H9 (cell line): ENCODE measurements around the gene KRT6A. TPM values are rescaled to one million over a fixed set of nuclear protein-coding genes. Genes with fewer than 3 reads are reported as not detected.

Experiments
- DNase-seq: peaks from one replicate; pipeline ENCODE4 v3.0.0-alpha.2; 2017
- H2AFZ ChIP-seq: one replicate; pipeline ENCODE4 v1.6.1; 2013; ENCODE audit warnings: mild to moderate bottlenecking, low read length, control low read depth, moderate library complexity
- H2AK5ac ChIP-seq: 2 replicates; pipeline ENCODE4 v1.6.1; 2013; ENCODE audit warnings: low read length, control low read depth, mixed read lengths; ENCODE audit not compliant: insufficient read length
- H2BK120ac ChIP-seq: one replicate; pipeline ENCODE4 v1.6.1; 2013; ENCODE audit warnings: low read depth, mild to moderate bottlenecking, low read length, control low read depth, inconsistent platforms; ENCODE audit not compliant: poor library complexity, severe bottlenecking
- H2BK12ac ChIP-seq: 2 replicates; pipeline ENCODE4 v1.6.1; 2013; ENCODE audit warnings: low read length, control low read depth, mixed read lengths, low read depth; ENCODE audit not compliant: insufficient read length
- H2BK15ac ChIP-seq: 2 replicates; pipeline ENCODE4 v1.6.1; 2013; ENCODE audit warnings: low read depth, low read length, control low read depth
- H2BK20ac ChIP-seq: one replicate; pipeline ENCODE4 v1.6.1; 2013; ENCODE audit warnings: low read depth, mild to moderate bottlenecking, low read length, control low read depth, inconsistent platforms; ENCODE audit not compliant: poor library complexity, severe bottlenecking
- H2BK5ac ChIP-seq: 2 replicates; pipeline ENCODE4 v1.6.1; 2013; ENCODE audit warnings: low read length, control low read depth, mixed read lengths; ENCODE audit not compliant: insufficient read length
- H3K14ac ChIP-seq: 2 replicates; pipeline ENCODE4 v1.6.1; 2013; ENCODE audit warnings: low read length, control low read depth; ENCODE audit not compliant: insufficient read depth
- H3K18ac ChIP-seq: 2 replicates; pipeline ENCODE4 v1.6.1; 2013; ENCODE audit warnings: low read depth, mild to moderate bottlenecking, mixed read lengths, low read length, control low read depth; ENCODE audit not compliant: insufficient read length
- H3K23ac ChIP-seq: 2 replicates; pipeline ENCODE4 v1.6.1; 2013; ENCODE audit warnings: low read length, control low read depth, mixed read lengths, low read depth; ENCODE audit not compliant: insufficient read length
- H3K23me2 ChIP-seq: 2 replicates; pipeline ENCODE4 v1.6.1; 2013; ENCODE audit warnings: low read depth, mild to moderate bottlenecking, mixed read lengths, low read length, control low read depth; ENCODE audit not compliant: insufficient read length, poor library complexity, severe bottlenecking
- H3K27ac ChIP-seq: 2 replicates; pipeline ENCODE4 v1.5.1; 2013; ENCODE audit warnings: low read length, control low read depth, mixed read lengths, low read depth; ENCODE audit not compliant: insufficient read length
- H3K27me3 ChIP-seq: 2 replicates; pipeline ENCODE4 v1.6.1; 2013; ENCODE audit warnings: low read length, control low read depth, inconsistent platforms; ENCODE audit not compliant: insufficient read depth
- H3K4ac ChIP-seq: 2 replicates; pipeline ENCODE4 v1.6.1; 2013; ENCODE audit warnings: low read depth, mild to moderate bottlenecking, control low read depth, inconsistent platforms, low read length, moderate library complexity
- H3K4me1 ChIP-seq: 2 replicates; pipeline ENCODE4 v1.6.1; 2013; ENCODE audit warnings: low read length, control low read depth, inconsistent platforms; ENCODE audit not compliant: insufficient read depth
- H3K4me2 ChIP-seq: 2 replicates; pipeline ENCODE4 v1.6.1; 2013; ENCODE audit warnings: low read length, control low read depth, mixed read lengths; ENCODE audit not compliant: insufficient read length, insufficient read depth
- H3K56ac ChIP-seq: 2 replicates; pipeline ENCODE4 v1.6.1; 2013; ENCODE audit warnings: low read depth, mild to moderate bottlenecking, mixed read lengths, low read length, control low read depth; ENCODE audit not compliant: insufficient read length
- H3K79me1 ChIP-seq: 2 replicates; pipeline ENCODE4 v1.6.1; 2013; ENCODE audit warnings: low read depth, mild to moderate bottlenecking, moderate library complexity, low read length, control low read depth, inconsistent platforms; ENCODE audit not compliant: insufficient read depth, poor library complexity, severe bottlenecking
- H3K79me2 ChIP-seq: 2 replicates; pipeline ENCODE4 v1.6.1; 2013; ENCODE audit warnings: low read length, control low read depth, inconsistent platforms; ENCODE audit not compliant: insufficient read depth
- H3K9ac ChIP-seq: 2 replicates; pipeline ENCODE4 v1.6.1; 2013; ENCODE audit warnings: low read length, control low read depth, mixed read lengths; ENCODE audit not compliant: insufficient read length; ENCODE audit errors: extremely low read depth
- H3K9me3 ChIP-seq: one replicate; pipeline ENCODE4 v1.6.1; 2013; ENCODE audit warnings: low read depth, low read length, inconsistent platforms; ENCODE audit not compliant: control insufficient read depth
- H3T11ph ChIP-seq: one replicate; pipeline ENCODE4 v1.6.1; 2013; ENCODE audit warnings: mild to moderate bottlenecking, low read length, control low read depth, inconsistent platforms
- H4K20me1 ChIP-seq: one replicate; pipeline ENCODE4 v1.6.1; 2013; ENCODE audit not compliant: control insufficient read depth, insufficient read length, insufficient read depth
- H4K5ac ChIP-seq: 2 replicates; pipeline ENCODE4 v1.6.1; 2013; ENCODE audit warnings: low read depth, mild to moderate bottlenecking, mixed read lengths, low read length, control low read depth; ENCODE audit not compliant: insufficient read length
- H4K8ac ChIP-seq: replicated peaks from 2 replicates; pipeline ENCODE4 v1.6.1; 2013; ENCODE audit warnings: low read length, control low read depth, mixed read lengths, low read depth; ENCODE audit not compliant: insufficient read length
- H4K91ac ChIP-seq: 2 replicates; pipeline ENCODE4 v1.6.1; 2013; ENCODE audit warnings: low read depth, mild to moderate bottlenecking, moderate library complexity, mixed read lengths, low read length, control low read depth; ENCODE audit not compliant: insufficient read length
- H3K27ac Mint-ChIP-seq, 3 experiments: 2 replicates in 2 of 3; 3 replicates in 1 of 3; pipeline ENCODE4 v1.8.0; 2020 to 2021; ENCODE audit warnings: mixed read lengths in 3 of 3, mild to moderate bottlenecking in 1 of 3, moderate library complexity in 1 of 3
- H3K27me3 Mint-ChIP-seq: 2 replicates; pipeline ENCODE4 v1.8.0; 2021; ENCODE audit warnings: low read depth, mild to moderate bottlenecking, moderate library complexity, mixed read lengths
- H3K36me3 Mint-ChIP-seq, 3 experiments: 2 replicates in 2 of 3; 3 replicates in 1 of 3; pipeline ENCODE4 v1.8.0; 2020 to 2021; ENCODE audit warnings: low read depth in 3 of 3, mixed read lengths in 3 of 3; ENCODE audit not compliant: insufficient read depth in 1 of 3
- H3K4me1 Mint-ChIP-seq, 2 experiments: 2 replicates each; pipeline ENCODE4 v1.8.0; 2020; ENCODE audit warnings: mixed read lengths in 2 of 2
- H3K4me3 Mint-ChIP-seq, 2 experiments: 2 replicates in 1 of 2; 3 replicates in 1 of 2; pipeline ENCODE4 v1.8.0; 2020 to 2021; ENCODE audit warnings: mild to moderate bottlenecking in 2 of 2, mixed read lengths in 2 of 2, moderate library complexity in 1 of 2
- H3K9me3 Mint-ChIP-seq, 2 experiments: 2 replicates in 1 of 2; 3 replicates in 1 of 2; pipeline ENCODE4 v1.8.0; 2020; ENCODE audit warnings: mild to moderate bottlenecking in 2 of 2, mixed read lengths in 2 of 2, moderate library complexity in 1 of 2
- CTCF ChIP-seq: fragments of 200-600 bp; sonication (generic); conservative IDR thresholded peaks from 3 replicates; pipeline ENCODE4 v1.8.0; 2021; ENCODE audit warnings: antibody characterized with exemption, mild to moderate bottlenecking
- WGBS: extraction: QIAGEN DNeasy Blood & Tissue Kit; methylation state at CpG from one replicate; pipeline ENCODE4 v1.1.7; 2013; ENCODE audit warnings: missing lambda C conversion rate, low lambda C conversion rate, mixed read lengths; ENCODE audit not compliant: insufficient read length; ENCODE audit errors: extremely low coverage; 5-methylcytosine and 5-hydroxymethylcytosine counted together
- total RNA-seq: library from RNA; stranded (reverse); gene quantifications from 2 replicates; pipeline ENCODE4 v1.2.1, GENCODE V29; 2021

Gene KRT6A
- total RNA-seq, 1 experiment from 2014 or later, result not detected

GRCh38 chr12:52474212-52474611 is 18.8 kb downstream of the KRT6A start:
- no peak overlapping the region for H4K5ac ChIP-seq
- H3K9ac ChIP-seq, result no peak overlapping the region
- H2BK15ac ChIP-seq, result no peak overlapping the region
- no peak for DNase-seq
- no peaks in the 10 kb centered on the region for H3K9me3 ChIP-seq
- no peak overlapping the region for H2AK5ac ChIP-seq
- no peaks in the 10 kb centered on the region for H4K20me1 ChIP-seq
- H3K56ac ChIP-seq, result no peak overlapping the region
- H3K27me3 Mint-ChIP-seq, result peaks cover 2% of the 10 kb centered on the region
- no peak overlapping the region for H2AFZ ChIP-seq
- no peak overlapping the region for H4K8ac ChIP-seq
- no peak overlapping the region for H3T11ph ChIP-seq
- H2BK5ac ChIP-seq, result no peak overlapping the region
- H3K4me2 ChIP-seq, result no peak overlapping the region
- no peak overlapping the region for H3K4ac ChIP-seq
- no CpG with 5 or more reads among the region's 2 CpGs for WGBS
- H3K4me3 Mint-ChIP-seq, result no peak overlapping the region
- no peak overlapping the region for H3K27ac ChIP-seq
- H3K18ac ChIP-seq, result no peak overlapping the region
- no peak overlapping the region for H3K27ac Mint-ChIP-seq
- peaks cover 0 to 2% (median 0%) of the 10 kb centered on the region in 3 experiments; a peak in 2 of 7 replicates for H3K36me3 Mint-ChIP-seq
- no peaks in the 10 kb centered on the region for H3K27me3 ChIP-seq
- TF ChIP-seq CTCF, result no peak
- H3K23me2 ChIP-seq, result no peaks in the 10 kb centered on the region
- H2BK20ac ChIP-seq, result no peak overlapping the region
- no peak overlapping the region for H3K14ac ChIP-seq
- H3K4me1 Mint-ChIP-seq, result no peaks in the 10 kb centered on the region
- H3K79me2 ChIP-seq, result no peaks in the 10 kb centered on the region
- no peaks in the 10 kb centered on the region for H3K4me1 ChIP-seq
- no peak overlapping the region for H4K91ac ChIP-seq
- H3K9me3 Mint-ChIP-seq, result peaks cover 15 to 27% of the 10 kb centered on the region in 2 experiments; a peak in 4 of 5 replicates
- no peak overlapping the region for H2BK12ac ChIP-seq
- no peak overlapping the region for H3K23ac ChIP-seq
- H2BK120ac ChIP-seq, result no peak overlapping the region
- no peaks in the 10 kb centered on the region for H3K79me1 ChIP-seq
